HK-2 (cell line): Measurements from ENCODE around the gene GIPC3.
"Not testable (repeated sequence)": the region's sequence is repeated elsewhere in the genome, so short reads cannot be mapped to it uniquely, and the experiment has no call there.

Source experiments
- DNase-seq: peaks from one replicate; pipeline ENCODE4 v3.0.0-alpha.2; 2018; ENCODE audit not compliant: unreplicated experiment

GIPC3 gene

DNA sequence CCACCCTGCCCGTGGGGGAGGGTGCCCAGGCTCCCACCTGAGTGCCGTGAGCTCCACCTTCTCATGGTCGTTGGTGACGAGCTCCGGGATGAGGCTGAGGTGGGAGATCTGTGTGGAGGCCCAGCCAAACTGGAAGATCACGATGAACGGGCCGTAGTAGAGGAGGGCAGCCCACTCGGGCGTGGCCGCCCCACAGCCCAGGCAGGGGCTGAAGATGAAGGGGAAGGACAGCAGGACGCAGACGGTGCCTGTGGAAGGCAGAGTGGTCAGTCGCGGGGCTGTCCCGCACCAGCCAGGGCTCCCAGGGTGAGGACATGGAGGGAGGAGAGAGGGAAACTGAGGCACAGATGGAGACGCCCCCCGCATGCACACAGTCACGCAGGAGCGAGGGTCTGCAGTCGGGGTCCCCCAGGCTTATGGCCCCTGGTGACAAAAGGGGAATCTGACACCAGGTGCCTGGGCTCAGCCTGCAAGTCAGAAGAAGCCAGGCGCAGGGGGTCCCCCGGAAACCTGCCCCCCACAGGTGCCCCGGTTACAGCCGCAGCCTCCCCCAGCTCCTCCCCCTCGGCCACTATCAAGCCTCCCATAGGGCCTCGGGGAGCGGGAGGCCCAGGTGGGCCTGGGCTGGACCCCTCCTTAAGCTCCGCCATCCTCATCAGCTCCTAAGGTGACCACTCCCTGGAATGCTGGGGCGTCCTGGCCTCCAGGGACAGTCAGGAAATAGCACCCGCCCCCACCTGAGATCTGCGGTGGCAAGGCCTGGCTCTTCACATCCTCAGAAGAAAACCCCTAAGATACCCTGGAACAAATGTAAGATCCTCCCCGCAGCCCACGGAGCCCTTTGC is 34.1 kb upstream of the GIPC3 start:
- DNase-seq = no peak

- DNase-seq = no peak
Observed at GRCh38 chr19:3551792-3552095, 33.5 kb upstream of the GIPC3 start.

- no peak for DNase-seq
Observed at GRCh38 chr19:3554254-3555083, 30.8 kb upstream of the GIPC3 start.

DNA sequence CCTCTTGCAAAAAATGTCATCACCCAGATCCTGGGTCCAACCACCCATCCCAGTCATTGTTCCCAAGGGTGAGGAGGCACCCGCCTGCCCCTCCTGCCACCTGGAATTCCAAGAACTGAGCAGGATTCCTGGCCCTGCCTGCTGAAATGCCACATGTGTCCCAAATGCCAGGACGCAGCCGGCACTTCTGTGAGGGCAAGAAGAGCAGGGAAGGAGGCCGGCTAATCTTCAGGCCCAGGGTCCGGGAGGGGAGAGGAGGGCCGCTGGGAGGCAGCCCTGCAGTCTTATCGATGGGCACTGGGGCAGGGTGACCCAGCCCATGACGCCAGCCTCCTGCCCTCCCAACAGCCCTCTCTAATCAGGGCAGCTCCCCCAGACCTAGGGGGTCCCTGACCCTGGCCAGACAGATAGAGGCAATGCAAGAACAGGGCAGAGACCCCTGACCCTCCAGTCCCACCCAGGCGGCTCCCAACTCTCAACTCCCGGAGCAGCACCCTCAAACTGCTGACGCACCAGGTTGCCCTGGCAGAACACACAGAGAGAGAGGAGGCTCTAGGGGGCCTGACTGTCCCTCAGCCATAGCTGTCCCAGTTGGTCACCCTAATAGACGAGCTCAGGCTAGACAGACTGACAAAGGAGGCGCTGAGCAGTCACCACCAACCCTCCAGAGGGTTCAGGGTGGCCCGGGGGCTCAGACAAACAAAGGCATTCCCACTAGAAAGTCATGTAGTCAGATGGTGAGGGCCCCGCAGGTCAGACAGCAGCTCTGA is 29.4 kb upstream of the GIPC3 start:
- no peak for DNase-seq

- DNase-seq = no peak
Observed at GRCh38 chr19:3556423-3556977, 28.8 kb upstream of the GIPC3 start.

DNA sequence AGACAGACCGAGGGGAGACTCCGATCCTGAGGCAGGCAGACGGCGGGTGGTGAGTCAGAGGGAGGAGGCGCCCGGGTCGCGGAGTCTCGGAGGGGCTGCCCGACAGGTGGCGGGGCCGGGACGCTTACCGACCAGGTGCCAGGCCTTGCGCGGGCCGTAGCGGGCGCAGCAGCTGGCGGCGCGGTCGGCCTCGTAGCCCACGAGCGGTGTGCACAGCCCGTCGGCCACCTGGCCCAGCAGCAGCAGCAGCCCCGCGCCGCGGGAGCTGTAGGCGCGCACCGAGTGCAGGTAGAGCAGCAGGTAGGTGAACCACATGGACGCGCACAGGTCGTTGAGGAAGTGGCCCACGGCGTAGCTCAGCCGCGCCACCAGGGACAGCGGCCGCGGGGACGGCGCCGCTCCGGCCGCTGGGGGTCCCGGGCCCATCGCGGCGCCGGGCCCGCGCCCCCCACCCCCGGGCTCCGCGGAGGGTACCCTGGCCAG is 28.3 kb upstream of the GIPC3 start:
- peak; percentile 72 for DNase-seq

DNA sequence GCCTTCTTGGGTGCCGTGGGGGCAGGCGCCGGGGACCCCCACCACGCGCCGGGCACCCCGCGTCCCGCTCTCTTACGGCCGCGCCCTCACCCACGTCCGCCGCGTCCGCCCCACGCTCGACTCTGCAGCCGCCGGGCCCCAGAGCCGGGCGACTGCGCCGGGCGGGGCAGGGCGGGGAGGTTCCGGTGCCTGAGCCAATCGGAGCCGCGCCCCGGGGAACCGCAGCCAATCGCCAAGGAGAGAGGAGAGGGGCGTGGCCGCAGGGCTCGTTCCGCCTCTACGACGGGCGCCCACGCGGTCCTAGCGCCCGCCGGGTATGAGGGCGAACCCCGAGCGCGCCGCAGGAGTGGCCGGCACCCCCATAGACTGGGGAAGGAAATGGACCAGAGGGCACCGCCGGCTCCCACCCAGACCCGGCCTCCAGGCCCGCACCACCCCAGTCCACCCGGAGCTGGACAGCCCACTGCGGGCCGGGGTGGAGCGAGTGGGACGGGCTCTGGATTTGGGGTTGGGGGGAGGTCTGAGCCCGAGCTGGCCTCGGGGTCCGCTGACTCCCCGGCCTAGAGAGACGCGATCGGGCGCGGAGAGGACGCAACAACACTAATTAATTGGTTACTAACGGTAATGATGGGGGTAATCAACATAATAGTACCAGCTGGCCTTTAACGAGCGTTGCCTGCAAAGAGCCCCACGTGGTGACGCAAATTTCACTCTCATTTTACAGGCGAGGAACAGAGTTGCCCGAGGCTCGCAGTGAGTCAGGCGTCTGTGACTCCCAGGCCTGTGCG is 27.6 kb upstream of the GIPC3 start, which contains the start of gene MFSD12:
MFSD12 (minus strand) TSS at position 126 of the 788 bp plus-strand sequence. CDS start 183 bp downstream, outside the sequence.
- peak; percentile 95 for DNase-seq

- DNase-seq = no peak
Observed at GRCh38 chr19:3563709-3564524, 21.4 kb upstream of the GIPC3 start.

DNA sequence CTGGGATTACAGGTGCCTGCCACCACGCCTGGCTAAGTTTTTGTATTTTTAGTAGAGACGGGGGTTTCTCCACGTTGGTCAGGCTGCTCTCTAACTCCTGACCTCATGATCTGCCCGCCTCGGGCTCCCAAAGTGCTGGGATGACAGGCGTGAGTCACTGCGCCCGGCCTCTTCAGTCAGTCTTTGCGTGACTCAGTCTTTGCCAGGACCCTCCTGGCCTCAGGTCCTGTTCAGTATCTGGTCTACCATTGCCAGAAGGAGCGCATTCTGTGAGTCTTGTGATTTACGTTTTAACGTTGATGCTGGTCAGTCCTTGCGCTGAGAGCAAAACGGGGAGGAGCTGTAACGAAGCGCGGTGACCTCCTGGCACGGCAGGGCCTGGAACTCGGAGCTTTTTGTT is 20.1 kb upstream of the GIPC3 start:
- DNase-seq = peak; percentile 62

DNA sequence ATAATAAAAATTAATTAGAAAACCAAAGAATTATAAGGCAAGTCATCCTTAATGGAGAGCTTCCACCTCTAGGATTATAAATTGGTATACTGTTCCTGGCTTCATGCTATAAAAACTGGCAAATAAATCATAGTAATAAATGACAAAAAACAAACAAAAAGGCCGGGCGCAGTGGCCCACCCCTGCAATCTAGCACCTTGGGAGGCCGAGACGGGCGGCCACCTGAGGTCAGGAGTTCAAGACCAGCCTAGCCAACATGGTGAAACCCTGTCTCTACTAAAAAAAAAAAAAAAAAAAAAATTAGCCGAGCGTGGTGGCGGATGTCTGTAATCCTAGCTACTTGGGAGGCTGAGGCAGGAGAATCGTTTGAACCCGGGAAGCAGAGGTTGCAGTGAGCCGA is 15.2 kb upstream of the GIPC3 start:
- not testable (repeated sequence) for DNase-seq

GRCh38 chr19:3570606-3571011 is 14.7 kb upstream of the GIPC3 start:
- DNase-seq = no peak

- peak; percentile 100 for DNase-seq
Observed at GRCh38 chr19:3572132-3572854, 13.0 kb upstream of the GIPC3 start.

GRCh38 chr19:3572855-3573161 is 12.5 kb upstream of the GIPC3 start, which contains the start of gene HMG20B:
Gene HMG20B (plus strand): TSS chr19:3572944. CDS start chr19:3573310, 366 bp downstream.
- DNase-seq = no peak

GRCh38 chr19:3573162-3573857 is 12.0 kb upstream of the GIPC3 start:
- DNase-seq = no peak

DNA sequence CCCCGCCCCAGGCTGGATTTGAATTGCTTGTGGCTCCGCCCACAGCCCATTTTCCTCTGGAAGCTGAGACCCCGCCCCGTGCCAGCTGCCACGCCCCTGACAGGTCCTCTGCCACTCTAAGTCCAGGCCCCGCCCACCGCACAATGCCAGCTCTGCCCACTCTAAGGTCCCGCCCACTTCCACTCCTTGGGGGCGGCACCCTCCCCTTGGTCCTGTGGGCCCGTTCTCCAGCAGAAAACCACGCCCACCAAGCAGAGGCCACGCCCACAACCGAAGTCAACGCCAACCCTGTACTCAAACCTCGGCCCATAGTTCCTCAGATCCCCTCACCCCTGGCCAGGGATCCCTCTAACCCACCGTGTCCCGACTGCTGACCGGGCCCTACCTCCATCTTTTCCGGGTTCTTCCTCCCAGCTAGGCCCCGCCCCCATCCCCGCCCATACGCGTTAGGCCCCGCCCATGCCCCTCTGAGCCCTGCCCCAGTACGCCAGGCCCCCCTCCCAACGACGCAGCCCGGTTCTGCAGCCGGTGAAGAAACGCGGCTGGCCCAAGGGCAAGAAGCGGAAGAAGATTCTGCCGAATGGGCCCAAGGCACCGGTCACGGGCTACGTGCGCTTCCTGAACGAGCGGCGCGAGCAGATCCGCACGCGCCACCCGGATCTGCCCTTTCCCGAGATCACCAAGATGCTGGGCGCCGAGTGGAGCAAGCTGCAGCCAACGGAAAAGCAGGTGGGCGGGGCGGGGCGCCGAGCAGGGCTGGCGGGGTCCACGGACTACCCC is 11.2 kb upstream of the GIPC3 start:
- peak; percentile 90 for DNase-seq

DNA sequence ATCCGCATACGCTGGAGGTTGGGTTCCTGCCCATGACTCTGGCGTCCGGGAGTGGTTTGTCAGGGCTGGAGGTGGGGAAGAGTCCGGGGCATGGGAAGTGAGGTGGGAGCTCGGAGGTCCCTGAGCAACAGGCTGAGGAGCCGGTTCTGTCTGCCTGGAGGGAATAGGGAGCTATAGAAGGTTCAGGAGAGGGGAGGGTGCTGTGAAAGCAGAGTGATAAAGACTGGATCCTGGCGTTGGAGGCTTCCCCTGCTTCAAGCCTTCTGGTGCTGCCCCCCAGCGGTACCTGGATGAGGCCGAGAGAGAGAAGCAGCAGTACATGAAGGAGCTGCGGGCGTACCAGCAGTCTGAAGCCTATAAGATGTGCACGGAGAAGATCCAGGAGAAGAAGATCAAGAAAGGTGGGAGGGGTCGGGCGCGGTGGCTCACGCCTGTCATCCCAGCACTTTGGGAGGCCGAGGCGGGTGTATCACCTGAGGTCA is 10.0 kb upstream of the GIPC3 start:
- DNase-seq = no peak

GRCh38 chr19:3575949-3576673 is 9.2 kb upstream of the GIPC3 start:
- no peak for DNase-seq
